IMR-90 (cell line): ENCODE data around the gene NSUN5.

Experiments used
- BHLHE40 ChIP-seq: fragments of 150-350 bp; IDR thresholded peaks from 2 replicates; pipeline ENCODE4 v1.6.1; 2016; ENCODE audit warnings: mild to moderate bottlenecking, low read depth, low read length
- CEBPB ChIP-seq: IDR thresholded peaks from 2 replicates; pipeline ENCODE4 v1.6.1; 2012; ENCODE audit warnings: low read depth, low read length, improper control_type of control experiment
- CHD1 ChIP-seq: IDR thresholded peaks from 2 replicates; pipeline ENCODE4 v1.6.1; 2012; ENCODE audit warnings: low read depth, low read length, improper control_type of control experiment
- FOS ChIP-seq: fragments of 150-350 bp; IDR thresholded peaks from 2 replicates; pipeline ENCODE4 v1.6.1; 2016; ENCODE audit warnings: low read depth, low read length
- MAFK ChIP-seq: IDR thresholded peaks from 2 replicates; pipeline ENCODE4 v1.6.1; 2012; ENCODE audit warnings: low read depth, low read length, improper control_type of control experiment
- MAZ ChIP-seq: IDR thresholded peaks from 2 replicates; pipeline ENCODE4 v1.6.1; 2012; ENCODE audit warnings: low read depth, mild to moderate bottlenecking, low read length, improper control_type of control experiment, moderate library complexity, borderline replicate concordance
- MXI1 ChIP-seq: IDR thresholded peaks from 2 replicates; pipeline ENCODE4 v1.6.1; 2012; ENCODE audit warnings: low read depth, mild to moderate bottlenecking, low read length, moderate library complexity, borderline replicate concordance
- POLR2A ChIP-seq: IDR thresholded peaks from 2 replicates; pipeline ENCODE4 v1.6.1; 2012; ENCODE audit warnings: mild to moderate bottlenecking, low read depth, low read length
- RAD21 ChIP-seq: IDR thresholded peaks from 2 replicates; pipeline ENCODE4 v1.6.1; 2012; ENCODE audit warnings: low read length, improper control_type of control experiment
- TF ChIP-seq, protein P1 (sequence below): conservative IDR thresholded peaks from 2 replicates; pipeline ENCODE4 v1.5.1; 2012; ENCODE audit warnings: mild to moderate bottlenecking, low read depth, low read length, improper control_type of control experiment
- TF ChIP-seq, protein P2 (sequence below): fragments of 150-350 bp; IDR thresholded peaks from 2 replicates; pipeline ENCODE4 v1.6.1; 2017; ENCODE audit warnings: mild to moderate bottlenecking, antibody characterized with exemption, low read length, low read depth

GRCh38 chr7:73330772-73331171, 22.1 kb upstream of the NSUN5 start:
- TF ChIP-seq, protein P1, sequence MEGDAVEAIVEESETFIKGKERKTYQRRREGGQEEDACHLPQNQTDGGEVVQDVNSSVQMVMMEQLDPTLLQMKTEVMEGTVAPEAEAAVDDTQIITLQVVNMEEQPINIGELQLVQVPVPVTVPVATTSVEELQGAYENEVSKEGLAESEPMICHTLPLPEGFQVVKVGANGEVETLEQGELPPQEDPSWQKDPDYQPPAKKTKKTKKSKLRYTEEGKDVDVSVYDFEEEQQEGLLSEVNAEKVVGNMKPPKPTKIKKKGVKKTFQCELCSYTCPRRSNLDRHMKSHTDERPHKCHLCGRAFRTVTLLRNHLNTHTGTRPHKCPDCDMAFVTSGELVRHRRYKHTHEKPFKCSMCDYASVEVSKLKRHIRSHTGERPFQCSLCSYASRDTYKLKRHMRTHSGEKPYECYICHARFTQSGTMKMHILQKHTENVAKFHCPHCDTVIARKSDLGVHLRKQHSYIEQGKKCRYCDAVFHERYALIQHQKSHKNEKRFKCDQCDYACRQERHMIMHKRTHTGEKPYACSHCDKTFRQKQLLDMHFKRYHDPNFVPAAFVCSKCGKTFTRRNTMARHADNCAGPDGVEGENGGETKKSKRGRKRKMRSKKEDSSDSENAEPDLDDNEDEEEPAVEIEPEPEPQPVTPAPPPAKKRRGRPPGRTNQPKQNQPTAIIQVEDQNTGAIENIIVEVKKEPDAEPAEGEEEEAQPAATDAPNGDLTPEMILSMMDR, result no peak; the same call in 1 of the 2 replicates
- TF ChIP-seq MAZ (no peak), POLR2A (no peak), MAFK (no peak), MXI1 (no peak), FOS (no peak), CHD1 (no peak), BHLHE40 (no peak), CEBPB (no peak), RAD21 (no peak)
- TF ChIP-seq, protein P2, sequence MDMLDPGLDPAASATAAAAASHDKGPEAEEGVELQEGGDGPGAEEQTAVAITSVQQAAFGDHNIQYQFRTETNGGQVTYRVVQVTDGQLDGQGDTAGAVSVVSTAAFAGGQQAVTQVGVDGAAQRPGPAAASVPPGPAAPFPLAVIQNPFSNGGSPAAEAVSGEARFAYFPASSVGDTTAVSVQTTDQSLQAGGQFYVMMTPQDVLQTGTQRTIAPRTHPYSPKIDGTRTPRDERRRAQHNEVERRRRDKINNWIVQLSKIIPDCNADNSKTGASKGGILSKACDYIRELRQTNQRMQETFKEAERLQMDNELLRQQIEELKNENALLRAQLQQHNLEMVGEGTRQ, result no peak
